GM21619 (cell line): ENCODE results near the gene ZFP92.

Experiments
- ATAC-seq: cut with Tn5 transposase; IDR thresholded peaks from one replicate; pipeline ENCODE4 v1.9.1; 2021; ENCODE audit not compliant: unreplicated experiment

The ZFP92 gene

GRCh38 chrX:153433781-153434285 lies 22.6 kb downstream of the ZFP92 start:
- ATAC-seq = no peak

- ATAC-seq = no peak
Measured at GRCh38 chrX:153434801-153435200, 23.5 kb downstream of the ZFP92 start.

GRCh38 chrX:153435845-153436244 lies 24.6 kb downstream of the ZFP92 start:
- no peak for ATAC-seq

GRCh38 chrX:153438532-153438931 lies 27.3 kb downstream of the ZFP92 start:
- ATAC-seq = no peak

- no peak for ATAC-seq
Measured at GRCh38 chrX:153439977-153440376, 28.7 kb downstream of the ZFP92 start.

- ATAC-seq = no peak
Measured at GRCh38 chrX:153440556-153441135, 29.4 kb downstream of the ZFP92 start.

- ATAC-seq = no peak
Measured at GRCh38 chrX:153441296-153441695, 30.0 kb downstream of the ZFP92 start.

GRCh38 chrX:153441981-153442380 lies 30.7 kb downstream of the ZFP92 start:
- ATAC-seq = no peak

- no peak for ATAC-seq
Measured at GRCh38 chrX:153442463-153442862, 31.2 kb downstream of the ZFP92 start.

- ATAC-seq = no peak
Measured at GRCh38 chrX:153443476-153444332, 32.4 kb downstream of the ZFP92 start.

- ATAC-seq = no peak
Measured at GRCh38 chrX:153444333-153445011, 33.2 kb downstream of the ZFP92 start.

- no peak for ATAC-seq
Measured at GRCh38 chrX:153445106-153445855, 34.0 kb downstream of the ZFP92 start.

GRCh38 chrX:153445856-153446635 lies 34.8 kb downstream of the ZFP92 start, which contains the start of gene TREX2:
TREX2 (minus strand) TSS chrX:153446056; CDS start chrX:153445430, 626 bp downstream.
- ATAC-seq = no peak

- no peak for ATAC-seq
Measured at GRCh38 chrX:153446636-153446936, 35.3 kb downstream of the ZFP92 start.

GRCh38 chrX:153446950-153447580 lies 35.8 kb downstream of the ZFP92 start:
- no peak for ATAC-seq

- no peak for ATAC-seq
Measured at GRCh38 chrX:153447581-153447960, 36.3 kb downstream of the ZFP92 start.

GRCh38 chrX:153448556-153449367 lies 37.5 kb downstream of the ZFP92 start:
- ATAC-seq = no peak

- no peak for ATAC-seq
Measured at GRCh38 chrX:153449368-153450113, 38.3 kb downstream of the ZFP92 start.
